Measurements from ENCODE around the gene ZNF70.

The ZNF70 gene

GRCh38 chr22:23716811-23717801 is 33.8 kb downstream of the ZNF70 start:
- peak; percentile 68 to 71 for DNase-seq (ENCODE audit: low read depth in 2 of 2)

GRCh38 chr22:23715806-23716375 is 35.0 kb downstream of the ZNF70 start:
- DNase-seq (ENCODE audit: low read depth in 2 of 2), result no peak

- no peak for DNase-seq (ENCODE audit: low read depth in 2 of 2)
Observed at GRCh38 chr22:23714596-23715578, 36.0 kb downstream of the ZNF70 start.

GRCh38 chr22:23713696-23714595 is 37.0 kb downstream of the ZNF70 start:
- no peak for DNase-seq (ENCODE audit: low read depth in 2 of 2)

- DNase-seq (ENCODE audit: low read depth in 2 of 2), result no peak
Observed at GRCh38 chr22:23712256-23712655, 38.7 kb downstream of the ZNF70 start.

GRCh38 chr22:23709107-23709506 is 41.8 kb downstream of the ZNF70 start:
- DNase-seq (ENCODE audit: low read depth in 2 of 2), result no peak

- DNase-seq (ENCODE audit: low read depth in 2 of 2), result no peak
Observed at GRCh38 chr22:23708270-23708669, 42.6 kb downstream of the ZNF70 start.

- peak in 1 of 2 donors; percentile 20 for DNase-seq (ENCODE audit: low read depth in 2 of 2)
Observed at GRCh38 chr22:23705358-23705757, 45.6 kb downstream of the ZNF70 start.

GRCh38 chr22:23704829-23705228 is 46.1 kb downstream of the ZNF70 start:
- DNase-seq (ENCODE audit: low read depth in 2 of 2), result no peak

GRCh38 chr22:23704062-23704461 is 46.9 kb downstream of the ZNF70 start:
- DNase-seq (ENCODE audit: low read depth in 2 of 2), result no peak

- no peak for DNase-seq (ENCODE audit: low read depth in 2 of 2)
Observed at GRCh38 chr22:23700706-23701105, 50.2 kb downstream of the ZNF70 start.

- no peak for DNase-seq (ENCODE audit: low read depth in 2 of 2)
Observed at GRCh38 chr22:23698673-23699235, 52.2 kb downstream of the ZNF70 start.

GRCh38 chr22:23698094-23698493 is 52.8 kb downstream of the ZNF70 start:
- DNase-seq (ENCODE audit: low read depth in 2 of 2), result no peak

GRCh38 chr22:23697031-23697970 is 53.6 kb downstream of the ZNF70 start:
- DNase-seq (ENCODE audit: low read depth in 2 of 2), result no peak

- DNase-seq (ENCODE audit: low read depth in 2 of 2), result peak; percentile 51 to 52
Observed at GRCh38 chr22:23696326-23696851, 54.5 kb downstream of the ZNF70 start.

GRCh38 chr22:23695571-23696325 is 55.2 kb downstream of the ZNF70 start:
- DNase-seq (ENCODE audit: low read depth in 2 of 2), result no peak

- DNase-seq (ENCODE audit: low read depth in 2 of 2), result no peak
Observed at GRCh38 chr22:23695141-23695540, 55.8 kb downstream of the ZNF70 start.

GRCh38 chr22:23693979-23694680 is 56.8 kb downstream of the ZNF70 start:
- no peak for DNase-seq (ENCODE audit: low read depth in 2 of 2)

Measured in activated CD4-positive, alpha-beta T cell treated with anti-CD3 and anti-CD28 coated beads for 24 hours (primary cell).